Stimulated activated CD4-positive, alpha-beta T cell treated with anti-CD3 and anti-CD28 coated beads, Interleukin-15, amount 100 ng/mL, for 48 hours (primary cell): ENCODE data around the gene CCDC194.
"Not testable (repeated sequence)": the region's sequence is repeated elsewhere in the genome, so short reads cannot be mapped to it uniquely, and the experiment has no call there.

Experiments used
- DNase-seq, 2 donors: peaks; one replicate each; pipeline ENCODE4 v3.0.0-alpha.2; 2020; ENCODE audit warnings: low read depth in 2 of 2

CCDC194 gene

DNA sequence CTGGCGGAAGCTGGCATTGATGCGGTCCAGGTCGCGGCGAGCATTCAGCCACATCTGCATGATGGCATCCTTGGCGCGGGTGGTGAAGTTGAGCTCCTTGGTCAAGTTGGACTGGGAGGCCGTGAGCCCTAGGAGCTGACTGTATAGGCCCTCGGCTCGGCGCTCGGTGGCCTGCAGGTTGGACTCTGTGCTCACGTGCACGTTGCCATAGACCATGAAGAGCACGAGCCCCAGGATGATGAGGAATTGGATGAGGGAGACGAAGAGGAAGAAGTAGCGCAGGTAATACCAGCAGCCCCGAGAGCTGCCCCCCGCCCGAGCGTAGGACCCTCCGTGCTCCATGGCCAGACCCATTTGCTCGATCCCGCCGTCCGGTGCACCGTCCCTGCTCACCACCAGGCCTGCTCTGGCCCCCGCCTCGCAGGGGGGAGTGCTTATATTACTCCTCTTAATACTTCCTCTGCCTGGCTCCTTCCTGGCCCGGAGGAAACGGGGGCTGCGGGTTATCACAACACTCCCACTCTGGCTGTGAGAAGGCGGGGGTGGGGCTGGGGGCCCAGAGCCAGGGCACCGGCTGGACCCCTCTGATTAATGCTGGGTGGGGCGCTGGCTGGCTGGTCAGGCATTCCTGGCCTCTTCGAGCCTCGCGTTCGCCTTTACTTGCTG lies 16.9 kb downstream of the CCDC194 start, which contains the start of gene PLVAP:
PLVAP (minus strand) TSS at position 408 of the 666 bp plus-strand sequence; CDS start at position 354, 54 bp downstream.
- DNase-seq, result no peak

DNA sequence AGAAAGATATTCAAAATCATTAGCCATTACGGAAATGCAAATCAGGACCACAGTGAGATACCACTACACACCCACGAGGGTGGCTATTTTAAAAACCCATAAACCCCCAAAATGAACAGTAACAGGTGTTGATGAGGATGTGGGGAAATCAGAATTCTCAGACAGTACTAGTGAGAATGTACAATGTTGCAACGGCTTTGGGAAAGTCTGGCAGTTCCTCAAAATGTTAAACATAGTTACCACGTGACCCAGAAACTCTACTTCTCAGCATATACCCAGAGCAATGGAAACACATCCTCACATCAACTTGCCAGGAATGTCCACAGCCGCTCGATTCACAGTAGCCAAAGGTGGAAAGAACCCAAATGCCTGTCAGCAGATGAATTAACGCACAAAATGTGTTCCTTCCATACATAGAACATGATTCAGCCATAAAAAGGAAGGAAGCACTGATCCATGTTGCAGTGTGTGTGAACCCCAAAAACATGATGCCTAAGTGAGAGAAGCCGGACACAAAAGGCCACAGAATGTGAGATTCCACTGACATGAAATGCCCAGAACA lies 23.9 kb downstream of the CCDC194 start:
- no peak for DNase-seq

DNA sequence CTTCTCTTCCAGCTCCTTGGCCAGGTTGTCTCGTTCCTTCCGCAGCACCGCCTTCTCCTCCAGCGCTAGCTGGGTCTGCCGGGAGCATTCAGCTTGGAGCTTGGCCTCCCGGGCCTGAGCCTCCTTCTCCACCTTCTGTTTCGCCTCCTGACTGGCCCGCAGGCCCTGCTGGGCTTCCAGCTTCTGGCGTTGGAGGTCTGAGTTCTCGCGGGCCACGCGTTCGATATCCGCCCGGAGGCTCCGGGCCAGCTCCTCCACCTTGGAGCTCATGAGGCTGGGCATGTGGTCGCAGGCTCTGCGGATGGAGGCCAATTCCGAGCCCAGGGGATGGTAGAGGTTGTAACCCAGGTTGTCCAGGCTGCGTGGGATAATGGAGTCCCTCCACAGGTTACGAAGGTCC lies 28.6 kb downstream of the CCDC194 start:
- no peak for DNase-seq

DNA sequence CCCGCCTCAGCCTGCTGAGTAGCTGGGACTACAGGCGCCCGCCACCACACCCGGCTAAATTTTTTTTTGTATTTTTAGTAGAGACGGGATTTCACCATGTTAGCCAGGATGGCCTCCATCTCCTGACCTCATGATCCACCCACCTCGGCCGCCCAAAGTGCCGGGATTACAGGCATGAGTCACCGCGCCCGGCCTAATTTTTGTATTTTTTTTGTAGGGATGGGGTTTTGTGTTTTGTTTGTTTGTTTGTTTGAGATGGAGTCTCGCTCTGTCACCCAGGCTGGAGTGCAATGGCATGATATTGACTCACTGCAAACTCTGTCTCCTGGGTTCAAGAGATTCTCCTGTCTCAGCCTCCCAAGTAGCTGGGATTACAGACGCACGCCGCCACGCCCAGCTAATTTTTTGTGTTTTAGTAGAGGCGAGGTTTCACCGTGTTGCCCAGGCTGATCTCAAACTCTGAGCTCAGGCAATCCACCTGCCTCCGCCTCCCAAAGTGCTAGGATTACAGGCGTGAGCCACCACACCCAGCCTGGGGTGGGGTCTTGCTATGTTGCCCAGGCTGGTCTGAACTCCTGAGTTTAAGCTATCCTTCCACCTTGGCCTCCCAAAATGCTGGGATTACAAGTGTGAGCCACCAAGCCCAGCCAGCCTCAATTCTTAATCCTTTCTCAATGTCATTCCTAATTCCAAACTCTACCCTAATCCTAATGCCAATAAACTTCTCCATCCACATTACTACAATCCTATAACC lies 30.0 kb downstream of the CCDC194 start:
- DNase-seq, result not testable (repeated sequence)

DNA sequence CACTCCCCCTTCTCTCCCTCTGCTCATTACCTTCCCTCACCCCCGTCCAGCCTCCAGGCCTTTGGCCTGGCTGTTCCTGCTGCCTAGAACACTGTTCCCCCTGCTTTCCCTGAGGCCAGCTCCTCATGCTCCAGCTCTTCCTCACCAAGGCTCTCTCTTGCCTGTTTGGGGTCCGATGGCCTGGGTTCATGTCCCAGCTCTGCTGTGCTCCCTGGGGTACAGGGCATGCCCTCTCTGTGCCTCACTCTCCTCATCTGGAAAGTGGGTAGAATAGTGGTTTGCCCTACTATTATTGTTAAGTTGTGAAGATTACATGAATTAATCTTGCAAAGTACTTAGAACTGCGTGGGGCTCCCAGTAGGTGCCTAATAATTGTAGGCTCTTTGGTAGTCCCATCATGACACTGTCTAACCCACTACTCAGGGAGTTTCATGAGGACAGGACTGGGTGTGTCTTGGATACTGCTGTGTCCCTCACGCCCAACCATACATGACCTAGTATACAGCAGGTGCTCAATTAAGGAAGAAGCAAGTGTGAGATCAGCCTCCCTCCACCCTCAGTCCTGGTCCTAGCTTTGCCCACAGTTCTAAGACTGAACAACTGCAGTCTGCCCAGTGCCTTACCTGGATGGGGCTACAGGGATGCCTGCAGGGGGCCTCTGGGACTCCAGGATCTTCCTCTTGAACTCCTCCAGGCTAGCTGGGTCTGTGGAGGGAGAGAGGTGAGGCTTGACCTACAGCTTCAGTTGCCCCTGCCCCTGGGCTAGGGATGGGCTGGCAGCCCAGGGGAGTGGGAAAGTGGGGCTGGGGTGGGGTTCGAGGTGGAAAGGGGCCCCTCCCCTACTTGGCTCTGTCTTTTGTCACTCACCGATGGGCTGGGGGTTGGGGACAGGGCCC lies 33.8 kb downstream of the CCDC194 start:
- no peak for DNase-seq

DNA sequence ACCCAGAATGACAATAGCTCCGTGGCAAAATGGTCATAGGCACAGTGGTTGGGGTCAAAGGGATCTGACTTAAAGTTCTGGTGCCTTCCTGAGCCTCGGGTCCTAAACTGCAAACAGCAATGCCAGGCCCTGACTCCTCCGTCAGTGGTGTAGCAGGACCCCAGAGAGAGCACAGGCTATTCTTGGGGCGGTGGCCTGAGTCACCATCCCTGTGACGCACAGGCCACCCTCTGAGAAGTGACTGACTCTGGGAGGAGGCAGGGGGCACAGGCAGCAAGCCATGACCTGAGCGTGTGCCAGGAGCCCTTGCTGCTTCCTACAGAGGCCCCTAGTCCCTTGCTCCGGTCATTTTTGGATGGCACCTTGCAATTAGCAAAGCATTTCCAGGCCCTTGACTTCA lies 35.6 kb downstream of the CCDC194 start:
- DNase-seq, result no peak

DNA sequence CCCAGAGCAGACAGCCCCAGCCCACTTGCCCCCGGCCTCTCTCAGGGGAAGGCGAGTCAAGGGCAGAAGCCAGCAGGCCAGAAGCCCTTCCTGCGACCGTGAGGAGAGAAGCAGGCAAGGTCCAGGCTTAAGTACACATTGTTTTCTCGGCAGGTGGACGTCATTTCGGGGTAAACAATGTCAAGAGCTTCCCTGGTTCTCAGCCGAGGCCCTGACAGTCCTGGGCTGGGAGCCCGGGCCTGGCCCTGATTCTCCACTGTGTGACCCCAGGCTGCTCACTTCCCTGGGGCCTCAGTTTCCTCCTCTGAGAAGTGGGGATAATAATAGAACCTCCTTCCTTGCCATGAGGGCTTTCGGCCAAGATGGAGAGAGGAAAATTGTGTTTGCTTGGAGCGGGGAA lies 36.3 kb downstream of the CCDC194 start:
- no peak for DNase-seq

DNA sequence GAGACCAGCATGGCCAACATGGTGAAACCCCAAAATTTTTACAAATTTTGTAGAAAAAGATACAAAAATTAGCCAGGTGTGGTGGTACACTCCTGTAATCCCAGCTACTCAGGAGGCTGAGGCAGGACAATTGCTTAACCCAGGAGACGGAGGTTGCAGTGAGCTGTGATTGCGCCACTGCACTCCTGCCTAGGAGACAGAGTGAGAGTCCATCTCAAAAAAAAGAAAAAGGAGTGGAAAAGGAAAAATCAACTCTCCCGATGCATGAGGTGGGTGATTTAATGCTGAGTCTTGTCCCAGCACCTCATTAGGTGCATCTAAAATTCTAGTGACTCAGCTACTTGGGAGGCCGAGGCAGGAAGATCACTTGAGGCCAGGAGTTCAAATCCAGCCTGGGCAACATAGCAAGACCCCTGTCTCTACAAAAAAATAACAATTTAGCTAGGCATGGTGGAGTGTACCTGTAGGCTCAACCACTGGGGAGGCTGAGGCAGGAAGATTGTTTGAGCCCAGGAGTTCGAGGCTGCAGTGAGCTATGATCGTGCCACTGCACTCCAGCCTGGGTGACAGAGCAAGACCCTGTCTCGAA lies 36.8 kb downstream of the CCDC194 start:
- no peak for DNase-seq

DNA sequence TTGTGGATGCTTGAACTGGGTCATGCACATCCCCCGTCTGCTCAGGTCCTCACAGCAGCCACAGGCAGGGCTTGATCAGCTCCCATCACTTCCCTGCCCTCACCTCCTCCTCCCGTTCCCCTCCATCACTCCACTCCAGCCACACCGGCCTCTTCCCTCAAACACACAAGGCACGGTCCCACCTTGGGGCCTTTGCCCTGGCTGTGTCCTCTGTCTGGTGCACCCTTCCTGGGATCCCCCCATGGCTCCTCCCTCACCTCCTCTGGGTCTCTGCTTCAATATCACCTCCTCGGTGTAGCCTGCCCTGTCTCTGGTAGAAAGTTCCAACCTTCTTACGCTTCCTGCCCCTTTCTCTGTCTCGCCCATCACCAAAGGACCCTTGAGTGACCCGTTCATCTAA lies 40.6 kb downstream of the CCDC194 start:
- DNase-seq, result no peak

DNA sequence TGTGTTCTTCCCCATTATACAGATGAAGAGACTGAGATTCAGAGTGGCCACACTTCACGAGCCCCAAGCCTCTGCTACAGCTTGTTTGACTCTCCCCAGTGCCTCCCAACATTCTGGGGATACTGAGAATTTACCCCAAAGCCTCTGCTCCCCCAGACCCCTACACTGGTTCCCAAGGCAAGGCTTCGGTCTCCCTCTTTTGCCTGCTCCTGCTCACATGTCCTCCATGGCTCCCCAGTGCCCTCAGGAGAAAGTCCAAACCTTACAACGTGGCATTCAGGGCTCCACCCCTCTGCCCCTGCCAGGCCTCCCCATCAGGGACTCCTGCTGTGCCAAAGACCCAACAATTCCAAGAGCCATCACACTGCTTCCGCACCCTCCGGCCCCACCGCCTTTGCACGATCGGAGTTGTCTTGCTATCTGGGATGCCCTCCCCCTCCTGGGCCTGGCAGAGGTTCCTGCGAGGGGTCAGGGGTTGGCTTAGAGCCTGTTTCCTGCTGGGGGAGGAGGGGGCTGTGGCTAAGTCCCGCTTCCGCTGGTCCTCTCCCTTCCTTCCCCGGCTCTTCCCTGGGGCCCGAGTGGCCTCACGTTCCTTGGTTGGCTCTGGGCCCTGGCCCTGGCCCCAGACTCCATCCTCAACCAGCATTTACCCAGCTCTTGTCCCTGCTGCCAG lies 41.3 kb downstream of the CCDC194 start:
- no peak for DNase-seq

DNA sequence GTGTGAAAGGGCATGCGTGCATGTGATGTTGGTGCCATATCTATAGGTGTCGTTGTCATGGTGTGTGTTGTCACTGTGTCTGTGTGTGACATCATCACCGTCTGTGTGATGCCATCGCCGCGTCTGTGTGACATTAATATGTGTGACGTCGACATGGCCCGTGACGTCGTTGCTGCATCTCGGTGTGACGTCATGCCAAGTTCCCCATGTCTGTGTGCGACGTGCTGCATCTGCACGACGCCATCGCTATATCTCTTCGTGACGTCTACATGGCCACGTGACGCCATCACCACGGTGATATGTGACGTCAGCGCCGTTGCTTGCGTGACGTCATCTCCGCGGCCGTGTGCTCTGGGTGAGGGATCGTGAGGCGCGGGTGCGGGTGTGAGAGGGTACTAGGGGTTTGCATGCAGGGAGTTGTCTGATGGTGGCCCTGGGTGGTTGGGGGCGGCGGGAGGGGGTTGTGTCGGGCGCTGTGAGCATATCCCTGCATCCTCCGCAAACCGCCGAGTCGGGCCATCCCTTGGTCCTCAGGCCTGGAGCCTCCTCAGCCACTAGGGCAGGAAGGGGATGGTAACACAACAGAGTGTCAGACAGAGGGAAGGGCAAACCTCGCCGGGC lies 42.1 kb downstream of the CCDC194 start:
- DNase-seq, result no peak

DNA sequence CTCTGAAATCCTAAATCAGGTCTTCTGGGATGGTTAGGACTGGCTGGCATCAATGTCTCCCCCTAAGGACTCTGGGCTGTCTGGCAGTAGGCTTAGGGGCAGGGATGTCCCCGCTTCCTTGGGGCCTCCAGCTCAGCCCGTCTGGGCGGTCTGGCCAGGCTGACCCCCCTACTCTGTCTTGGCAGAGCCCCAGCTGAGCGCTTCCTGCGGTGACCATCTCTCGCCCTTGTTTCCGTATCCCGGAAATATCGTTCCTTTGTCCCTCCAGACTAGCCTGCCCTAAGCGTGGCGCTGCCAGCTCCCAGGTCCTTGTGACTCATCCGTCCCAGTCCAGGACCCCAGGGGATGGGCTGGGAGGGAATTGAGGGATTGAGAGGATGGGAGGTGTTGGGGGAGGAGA lies 45.3 kb downstream of the CCDC194 start:
- no peak for DNase-seq

DNA sequence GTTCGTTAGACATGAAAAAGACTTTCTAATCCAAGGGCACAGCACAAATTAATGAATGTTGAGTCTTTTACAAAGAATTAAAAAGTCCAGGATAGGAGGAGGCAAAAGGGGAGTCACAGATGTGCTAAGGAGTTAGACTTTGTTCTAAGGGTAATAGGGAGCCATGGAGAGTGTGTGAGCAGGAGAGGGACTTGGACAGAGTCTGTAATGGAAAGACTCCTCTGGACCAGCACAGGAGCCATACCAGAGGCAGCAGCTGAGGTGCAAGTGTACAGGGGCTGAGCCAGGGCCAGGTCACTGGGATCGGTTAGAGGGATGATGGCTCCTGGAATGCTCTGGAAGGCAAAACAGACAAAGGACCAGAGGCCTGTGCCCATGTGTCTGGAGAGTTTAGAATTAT lies 46.1 kb downstream of the CCDC194 start:
- no peak for DNase-seq

DNA sequence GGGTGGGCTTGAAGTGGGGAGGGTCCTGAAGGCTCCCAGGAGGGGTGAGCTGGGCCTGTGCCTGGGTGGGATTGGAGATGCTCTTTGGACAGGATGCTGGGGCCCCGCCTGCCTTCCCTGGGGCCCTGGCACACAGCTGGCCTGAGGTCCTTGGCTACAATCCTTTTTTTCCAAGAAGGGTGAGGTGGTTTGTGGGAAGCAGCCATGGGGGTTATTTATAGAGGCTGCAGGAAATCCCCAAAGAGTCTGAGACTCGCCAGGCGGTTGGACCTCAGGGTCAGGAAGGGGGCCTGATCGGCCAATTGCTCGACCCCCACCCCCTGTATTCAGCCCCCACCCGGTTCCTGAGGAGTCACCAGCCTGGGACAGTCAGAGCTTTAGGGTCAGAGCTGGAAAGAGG lies 46.6 kb downstream of the CCDC194 start:
- DNase-seq, result no peak

DNA sequence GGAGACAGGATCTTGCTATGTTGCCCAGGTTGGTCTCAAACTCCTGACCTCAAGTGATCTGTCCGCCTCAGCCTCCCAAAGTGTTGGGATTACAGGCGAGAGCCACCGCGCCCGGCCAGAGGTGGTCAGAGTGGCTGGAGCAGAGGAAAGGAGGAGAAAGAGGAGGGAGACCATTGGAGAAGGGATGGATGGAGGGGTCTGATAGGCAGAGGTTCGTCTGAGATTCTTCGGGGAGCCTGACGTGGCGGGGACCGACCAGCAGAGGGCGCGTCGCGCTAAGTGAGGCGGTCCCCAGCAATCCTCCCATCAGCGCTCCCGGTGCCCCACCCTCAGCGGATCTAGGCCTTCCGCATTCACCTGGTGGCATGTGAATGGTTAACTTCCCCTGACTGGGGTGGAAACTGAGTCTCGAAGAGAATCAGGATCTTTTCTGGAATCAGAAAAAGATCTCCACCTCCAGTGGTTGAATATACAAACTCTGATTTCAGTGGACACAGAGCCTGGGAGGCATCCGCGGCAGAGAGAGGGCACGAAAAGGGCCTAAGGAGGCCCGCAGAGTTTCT lies 47.8 kb downstream of the CCDC194 start:
- peak; percentile 59 to 76 for DNase-seq

DNA sequence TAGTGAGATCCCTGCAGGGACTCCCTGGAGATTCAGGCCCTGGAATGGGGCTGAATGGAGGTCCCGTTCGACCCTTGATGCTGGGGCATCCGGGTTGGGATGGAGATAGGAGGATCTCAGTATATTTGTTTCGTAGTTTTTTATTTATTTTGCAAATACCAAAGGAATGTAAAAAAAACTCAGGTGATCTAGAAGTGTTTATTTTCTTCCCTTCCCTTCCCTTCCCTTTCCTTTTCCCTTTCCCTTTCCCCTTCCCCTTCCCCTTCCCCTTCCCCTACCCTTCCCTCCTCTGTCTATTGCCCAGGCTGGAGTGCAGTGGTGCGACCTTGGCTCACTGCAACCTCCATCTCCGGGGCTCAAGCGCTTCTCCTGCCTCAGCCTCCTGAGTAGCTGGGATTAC lies 52.2 kb downstream of the CCDC194 start:
- DNase-seq, result no peak

DNA sequence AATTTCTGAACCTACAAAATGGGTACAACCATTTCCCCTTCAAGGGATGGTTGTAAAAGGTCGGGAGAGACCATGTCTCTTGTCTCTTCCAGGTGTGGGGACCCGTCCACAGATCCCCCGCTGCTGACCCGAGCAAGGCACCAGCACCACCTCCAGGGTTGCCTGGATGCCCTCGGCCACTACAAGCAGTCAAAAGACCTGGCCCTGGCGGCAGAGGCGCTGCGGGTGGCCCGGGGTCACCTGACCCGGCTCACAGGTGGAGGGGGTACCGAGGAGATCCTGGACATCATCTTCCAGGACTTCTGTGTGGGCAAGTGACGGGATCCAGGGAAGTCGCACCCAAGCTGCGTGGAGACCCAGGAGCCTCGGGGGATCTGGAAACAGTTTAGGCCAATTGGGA lies 52.6 kb downstream of the CCDC194 start:
- DNase-seq, result no peak

DNA sequence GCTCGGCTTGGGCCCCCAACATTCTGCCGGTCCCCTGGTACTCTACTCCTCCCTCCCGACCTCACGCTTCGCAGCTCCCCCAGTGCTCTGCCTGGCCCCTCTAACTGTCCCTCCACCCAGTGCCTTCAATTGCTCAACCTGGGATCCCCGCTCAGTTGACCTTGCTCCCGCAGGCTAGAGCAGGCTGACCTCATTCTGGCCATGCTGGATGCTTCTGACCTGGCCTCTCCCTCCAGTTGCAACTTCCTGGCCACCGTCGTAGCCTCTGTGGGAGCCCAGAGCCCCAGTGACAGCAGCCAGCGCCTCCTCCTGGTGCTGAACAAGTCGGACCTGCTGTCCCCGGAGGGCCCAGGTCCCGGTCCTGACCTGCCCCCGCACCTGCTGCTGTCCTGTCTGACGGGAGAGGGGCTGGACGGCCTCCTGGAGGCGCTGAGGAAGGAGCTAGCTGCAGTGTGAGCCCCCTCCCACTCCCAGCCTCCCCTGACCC lies 53.1 kb downstream of the CCDC194 start:
- DNase-seq, result no peak
